Gastrocnemius medialis (tissue), 4 donors: ENCODE data around the gene MKNK1. TPM values are rescaled to one million over a fixed set of nuclear protein-coding genes. Genes with fewer than 3 reads are reported as not detected.

Source experiments
- ATAC-seq, 2 donors: fragments of 150-250 bp; one replicate each; pipeline ENCODE4 v1.9.1; 2016
- DNase-seq, 2 donors: peaks; one replicate each; pipeline ENCODE4 v3.0.0-alpha.2; 2019
- H3K27ac ChIP-seq, 4 donors: fragments of 200-600 bp; sonication (generic); 1 replicate in 1 of 4; 2 replicates in 3 of 4; pipeline ENCODE4 v1.5.1; 2016 to 2018; ENCODE audit warnings: mild to moderate bottlenecking in 2 of 4, moderate library complexity in 1 of 4
- H3K27me3 ChIP-seq, 3 donors: fragments of 200-600 bp; sonication (generic) in 2 of 3; 1 replicate in 1 of 3; 2 replicates in 2 of 3; pipeline versions ENCODE4 v1.5.1 to v1.6.0; 2016 to 2019; ENCODE audit warnings: mild to moderate bottlenecking in 1 of 3, moderate library complexity in 1 of 3
- H3K36me3 ChIP-seq, 2 donors: fragments of 200-600 bp; sonication (generic) in 1 of 2; one replicate each; pipeline ENCODE4 v1.5.1; 2017 to 2018
- H3K4me1 ChIP-seq, 2 donors: fragments of 200-600 bp; sonication (generic) in 1 of 2; one replicate each; pipeline ENCODE4 v1.5.1; 2016 to 2017; ENCODE audit warnings: mild to moderate bottlenecking in 2 of 2
- H3K4me3 ChIP-seq, 4 donors: fragments of 200-600 bp; sonication (generic) in 3 of 4; 1 replicate in 1 of 4; 2 replicates in 3 of 4; pipeline ENCODE4 v1.5.1; 2016 to 2019; ENCODE audit warnings: mild to moderate bottlenecking in 2 of 4
- H3K9me3 ChIP-seq, 3 donors: fragments of 200-600 bp; sonication (generic) in 2 of 3; 1 replicate in 1 of 3; 2 replicates in 2 of 3; pipeline ENCODE4 v1.5.1; 2016 to 2019
- CTCF ChIP-seq, 5 experiments: fragments of 450-650 bp in 3 of 5; fragments of 200-600 bp in 2 of 5; sonication (generic) in 2 of 5; IDR thresholded peaks in 4 of 5; conservative IDR thresholded peaks in 1 of 5; 1 replicate in 4 of 5; 2 replicates in 1 of 5; pipeline ENCODE4 v1.5.1; 2016 to 2019; ENCODE audit warnings: antibody characterized with exemption in 5 of 5, mild to moderate bottlenecking in 3 of 5, moderate library complexity in 3 of 5
- POLR2A ChIP-seq, 2 donors: fragments of 450-650 bp; IDR thresholded peaks; one replicate each; pipeline ENCODE4 v1.6.1; 2017; ENCODE audit warnings: antibody characterized with exemption in 2 of 2, mild to moderate bottlenecking in 2 of 2, moderate library complexity in 2 of 2
- in situ Hi-C, 4 donors: fragments of 200-750 bp; cut with MboI; loops; one replicate each; pipeline versions ENCODE4 v1.15.0 to v1.8.0; 2017; ENCODE audit warnings: low sequenced_read_pairs in 4 of 4
- intact Hi-C: fragments of 100-400 bp; cut with DNase I; formaldehyde crosslinking; loops from one replicate; pipeline ENCODE4 v1.15.1; 2023; ENCODE audit warnings: low total_unique reads
- total RNA-seq, 4 donors: library from RNA; depleted of rRNA; stranded (reverse); fragments of >200 nt; gene quantifications; one replicate each; pipeline versions ENCODE4 v1.1.0 to v1.2.3, GENCODE V29; 2016

Gene MKNK1
- total RNA-seq, 4 donors from 2014 or later, result 23.7 to 63.5 (median 43.4) TPM

- TF ChIP-seq CTCF (IDR thresholded peaks at IDR 0.05 in 4 of 5, conservative IDR thresholded peaks at IDR 0.05 in 1 of 5) (no peak), POLR2A (IDR thresholded peaks at IDR 0.05) (no peak)
- in situ Hi-C loops (no loop called here), intact Hi-C loops (no loop called here)
- Histone ChIP-seq H3K27ac (no peak overlapping the region), H3K36me3 (peaks cover 0 to 34% of the 10 kb centered on the region in 2 donors), H3K27me3 (no peaks in the 10 kb centered on the region), H3K9me3 (no peaks in the 10 kb centered on the region), H3K4me1 (no peaks in the 10 kb centered on the region), H3K4me3 (no peak overlapping the region)
- ATAC-seq (no peak), DNase-seq (no peak)
Observed at GRCh38 chr1:46557403-46557802, 46.7 kb downstream of the MKNK1 start.

GRCh38 chr1:46556822-46557221 lies 47.2 kb downstream of the MKNK1 start:
- DNase-seq (no peak), ATAC-seq (peak; percentile 73 to 82)
- TF ChIP-seq CTCF (IDR thresholded peaks at IDR 0.05 in 4 of 5, conservative IDR thresholded peaks at IDR 0.05 in 1 of 5) (no peak), POLR2A (IDR thresholded peaks at IDR 0.05) (no peak)
- intact Hi-C loops, result no loop called here
- H3K27ac ChIP-seq, result peak overlapping the region in 1 of 4 donors; percentile 35
- no peak overlapping the region for H3K4me3 ChIP-seq
- no peaks in the 10 kb centered on the region for H3K4me1 ChIP-seq
- in situ Hi-C loops, result no loop called here
- no peaks in the 10 kb centered on the region for H3K27me3 ChIP-seq
- no peaks in the 10 kb centered on the region for H3K9me3 ChIP-seq
- peaks cover 0 to 32% of the 10 kb centered on the region in 2 donors for H3K36me3 ChIP-seq

- no peak for DNase-seq
- H3K27me3 ChIP-seq, result peaks cover 0 to 7% (median 3%) of the 10 kb centered on the region in 3 donors
- intact Hi-C loops, result no loop called here
Observed at GRCh38 chr1:46555826-46556619, 48.0 kb downstream of the MKNK1 start.

GRCh38 chr1:46554597-46555381 lies 49.3 kb downstream of the MKNK1 start:
- H3K4me1 ChIP-seq, result no peaks in the 10 kb centered on the region
- TF ChIP-seq POLR2A (IDR thresholded peaks at IDR 0.05) (no peak), CTCF (IDR thresholded peaks at IDR 0.05 in 4 of 5, conservative IDR thresholded peaks at IDR 0.05 in 1 of 5) (no peak)
- DNase-seq, result no peak
- H3K27ac ChIP-seq, result no peak overlapping the region
- intact Hi-C loops (no loop called here), in situ Hi-C loops (no loop called here)
- peaks cover 0 to 12% of the 10 kb centered on the region in 2 donors for H3K36me3 ChIP-seq
- H3K4me3 ChIP-seq, result no peak overlapping the region
- H3K27me3 ChIP-seq, result peaks cover 2 to 7% (median 3%) of the 10 kb centered on the region in 3 donors
- ATAC-seq, result no peak
- H3K9me3 ChIP-seq, result no peaks in the 10 kb centered on the region

More at GRCh38 chr1:46555826-46556619, 48.0 kb downstream of the MKNK1 start:
- Histone ChIP-seq H3K4me1 (no peaks in the 10 kb centered on the region), H3K36me3 (peaks cover 0 to 24% of the 10 kb centered on the region in 2 donors), H3K27ac (peak overlapping the region in 1 of 4 donors; percentile 15), H3K4me3 (no peak overlapping the region), H3K9me3 (no peaks in the 10 kb centered on the region)
- in situ Hi-C loops, result no loop called here
- TF ChIP-seq POLR2A (IDR thresholded peaks at IDR 0.05), result no peak
- no peak for TF ChIP-seq CTCF (IDR thresholded peaks at IDR 0.05 in 4 of 5, conservative IDR thresholded peaks at IDR 0.05 in 1 of 5)
- no peak for ATAC-seq
